OCI-LY7 (cell line): ENCODE results near the gene KCNA5.

ENCODE experiments used
- CTCF ChIP-seq: fragments of 200-600 bp; sonication (generic); conservative IDR thresholded peaks from 2 replicates; pipeline ENCODE4 v1.5.1; 2014; ENCODE audit warnings: mild to moderate bottlenecking, antibody characterized with exemption, low read length, moderate library complexity, mixed read lengths
- EZH2phosphoT487 ChIP-seq: fragments of 200-600 bp; sonication (generic); IDR thresholded peaks from 2 replicates; pipeline ENCODE4 v1.6.1; 2018; ENCODE audit warnings: low read depth, borderline replicate concordance, mild to moderate bottlenecking, mixed run types, antibody characterized with exemption, low read length, moderate library complexity, mixed read lengths

- TF ChIP-seq CTCF (no peak), EZH2phosphoT487 (no peak)
These were observed 9.1 kb upstream of the KCNA5 start for GRCh38 chr12:5034603-5035002.
